CD14-positive monocyte (primary cell): ENCODE measurements around the gene DAD1. TPM values are rescaled to one million over a fixed set of nuclear protein-coding genes. Genes with fewer than 3 reads are reported as not detected.

ENCODE experiments used
- DNase-seq, 3 donors: peaks; one replicate each; pipeline ENCODE4 v3.0.0-alpha.2; 2011 to 2022
- H2AFZ ChIP-seq: 2 replicates; pipeline ENCODE4 v1.6.0; 2012; ENCODE audit warnings: mild to moderate bottlenecking, low read depth, low read length, inconsistent platforms; ENCODE audit not compliant: insufficient read depth, poor library complexity, severe bottlenecking
- H3K27ac ChIP-seq, 2 donors: 1 replicate in 1 of 2; 2 replicates in 1 of 2; pipeline ENCODE4 v1.5.1; 2012 to 2013; ENCODE audit warnings: low read length in 2 of 2, control low read depth in 1 of 2, inconsistent platforms in 1 of 2, low read depth in 1 of 2, mild to moderate bottlenecking in 1 of 2
- H3K27me3 ChIP-seq, 2 donors: one replicate each; pipeline versions ENCODE4 v1.6.0 to v1.6.1; 2011 to 2013; ENCODE audit warnings: low read length in 2 of 2; ENCODE audit not compliant: control insufficient read depth in 2 of 2, insufficient read depth in 2 of 2
- H3K36me3 ChIP-seq, 2 donors: replicated peaks in 1 of 2; 1 replicate in 1 of 2; 2 replicates in 1 of 2; pipeline versions ENCODE4 v1.5.1 to v1.6.1; 2012 to 2013; ENCODE audit warnings: low read length in 2 of 2, control low read depth in 1 of 2, inconsistent platforms in 1 of 2, mild to moderate bottlenecking in 1 of 2; ENCODE audit not compliant: insufficient read depth in 2 of 2, control insufficient read depth in 1 of 2
- H3K4me1 ChIP-seq, 2 donors: 1 replicate in 1 of 2; 2 replicates in 1 of 2; pipeline versions ENCODE4 v1.5.1 to v1.6.1; 2012 to 2013; ENCODE audit warnings: low read length in 2 of 2, control low read depth in 1 of 2, inconsistent platforms in 1 of 2, mild to moderate bottlenecking in 1 of 2, moderate library complexity in 1 of 2; ENCODE audit not compliant: insufficient read depth in 2 of 2, control insufficient read depth in 1 of 2
- H3K4me2 ChIP-seq: replicated peaks from 2 replicates; pipeline ENCODE3; 2012; ENCODE audit warnings: low read length, moderate library complexity, mild to moderate bottlenecking; ENCODE audit not compliant: poor library complexity, severe bottlenecking; ENCODE audit errors: extremely low read depth
- H3K4me3 ChIP-seq, 3 experiments: fragments of 200-600 bp in 1 of 3; sonication (generic) in 1 of 3; replicated peaks in 1 of 3; 1 replicate in 2 of 3; 2 replicates in 1 of 3; pipeline ENCODE4 v1.5.1; 2011 to 2013; ENCODE audit warnings: low read length in 3 of 3, mild to moderate bottlenecking in 3 of 3, control low read depth in 2 of 3, low read depth in 2 of 3, inconsistent platforms in 1 of 3, moderate library complexity in 1 of 3
- H3K79me2 ChIP-seq: 2 replicates; pipeline ENCODE4 v1.6.0; 2012; ENCODE audit warnings: mild to moderate bottlenecking, control low read depth, inconsistent platforms, low read length, moderate library complexity; ENCODE audit not compliant: insufficient read depth
- H3K9ac ChIP-seq: 2 replicates; pipeline ENCODE4 v1.6.0; 2017; ENCODE audit warnings: low read length, mild to moderate bottlenecking; ENCODE audit not compliant: insufficient read depth, poor library complexity, severe bottlenecking
- H3K9me3 ChIP-seq, 2 donors: replicated peaks in 1 of 2; 1 replicate in 1 of 2; 2 replicates in 1 of 2; pipeline versions ENCODE4 v1.5.1 to v1.6.1; 2012 to 2013; ENCODE audit warnings: low read length in 2 of 2, control low read depth in 1 of 2; ENCODE audit not compliant: control insufficient read depth in 1 of 2, insufficient read depth in 1 of 2
- H4K20me1 ChIP-seq: 2 replicates; pipeline ENCODE4 v1.6.0; 2012; ENCODE audit warnings: mild to moderate bottlenecking, low read length, control low read depth, moderate library complexity; ENCODE audit not compliant: insufficient read depth
- H3K27ac Mint-ChIP-seq, 7 donors: one replicate each; pipeline ENCODE4 v1.8.0; 2020; ENCODE audit warnings: mild to moderate bottlenecking in 7 of 7, mixed read lengths in 7 of 7, moderate library complexity in 6 of 7, inconsistent platforms in 2 of 7
- H3K27me3 Mint-ChIP-seq, 3 donors: one replicate each; pipeline ENCODE4 v1.8.0; 2021 to 2022; ENCODE audit warnings: low read depth in 3 of 3, mild to moderate bottlenecking in 3 of 3, mixed read lengths in 3 of 3, moderate library complexity in 3 of 3, inconsistent platforms in 1 of 3
- H3K36me3 Mint-ChIP-seq, 2 donors: one replicate each; pipeline ENCODE4 v1.8.0; 2020; ENCODE audit warnings: mixed read lengths in 2 of 2, inconsistent platforms in 1 of 2, mild to moderate bottlenecking in 1 of 2
- H3K4me1 Mint-ChIP-seq: one replicate; pipeline ENCODE4 v1.8.0; 2020; ENCODE audit warnings: mild to moderate bottlenecking, mixed read lengths
- H3K4me3 Mint-ChIP-seq, 2 donors: one replicate each; pipeline ENCODE4 v1.8.0; 2020; ENCODE audit warnings: mild to moderate bottlenecking in 2 of 2, mixed read lengths in 2 of 2, moderate library complexity in 1 of 2
- H3K9me3 Mint-ChIP-seq, 7 donors: one replicate each; pipeline ENCODE4 v1.8.0; 2020 to 2022; ENCODE audit warnings: mixed read lengths in 7 of 7, mild to moderate bottlenecking in 6 of 7, moderate library complexity in 6 of 7, inconsistent platforms in 2 of 7
- CTCF ChIP-seq: fragments of 200-600 bp; IDR thresholded peaks from one replicate; pipeline ENCODE4 v1.8.0; 2022; ENCODE audit warnings: antibody characterized with exemption, mild to moderate bottlenecking
- WGBS: methylation state at CpG from one replicate; pipeline ENCODE4 v1.1.5; 2013; ENCODE audit warnings: missing lambda C conversion rate; ENCODE audit not compliant: insufficient coverage; 5-methylcytosine and 5-hydroxymethylcytosine counted together
- intact Hi-C, 2 donors: fragments of 100-400 bp; cut with micrococcal nuclease; formaldehyde crosslinking; loops; one replicate each; pipeline versions ENCODE4 v1.15.0 to v1.15.1; 2023
- polyA plus RNA-seq, 3 donors: library from polyadenylated mRNA; depleted of rRNA in 1 of 3; unstranded in 2 of 3; stranded (reverse) in 1 of 3; fragments of 300-500 nt in 2 of 3; fragments of >200 nt in 1 of 3; fragmentation: Illumina TruSeq in 2 of 3; gene quantifications; 1 replicate in 2 of 3; 2 replicates in 1 of 3; pipeline ENCODE4 v1.2.3, GENCODE V29; 2012 to 2021

DAD1 gene
- polyA plus RNA-seq, 3 donors = 126 to 444 (median 440) TPM

GRCh38 chr14:22579236-22579635 lies 9.8 kb downstream of the DAD1 start:
- Mint-ChIP-seq H3K9me3 (peaks cover 0 to 2% (median 0%) of the 10 kb centered on the region in 7 donors), H3K27me3 (no peaks in the 10 kb centered on the region)
- 96% methylated on average over 2 of the region's 2 CpGs for WGBS

GRCh38 chr14:22577334-22577908 lies 11.6 kb downstream of the DAD1 start:
- intact Hi-C loops = no loop called here
- no peak for TF ChIP-seq CTCF
- H3K79me2 ChIP-seq = peaks cover 47% of the 10 kb centered on the region
- no peak for DNase-seq
- H3K27ac Mint-ChIP-seq = peak overlapping the region in 1 of 7 donors; percentile 47
- no peaks in the 10 kb centered on the region for H3K4me1 ChIP-seq
- no peak overlapping the region for H2AFZ ChIP-seq
- H3K4me3 ChIP-seq = no peak overlapping the region
- peaks cover 34 to 66% of the 10 kb centered on the region in 2 donors for H3K36me3 Mint-ChIP-seq
- H3K27me3 ChIP-seq = no peaks in the 10 kb centered on the region
- H3K9me3 ChIP-seq = no peaks in the 10 kb centered on the region
- peaks cover 0 to 2% (median 0%) of the 10 kb centered on the region in 7 donors for H3K9me3 Mint-ChIP-seq
- no peak overlapping the region for H3K4me2 ChIP-seq
- H3K27ac ChIP-seq = no peak overlapping the region
- no peak overlapping the region for H3K4me3 Mint-ChIP-seq
- peaks cover 28 to 43% of the 10 kb centered on the region in 2 donors for H3K36me3 ChIP-seq
- H3K9ac ChIP-seq = no peak overlapping the region
- no CpG with 5 or more reads among the region's 6 CpGs for WGBS
- H3K27me3 Mint-ChIP-seq = no peaks in the 10 kb centered on the region
- peaks cover 22% of the 10 kb centered on the region for H4K20me1 ChIP-seq
- peaks cover 5% of the 10 kb centered on the region for H3K4me1 Mint-ChIP-seq

More at GRCh38 chr14:22579236-22579635, 9.8 kb downstream of the DAD1 start:
- Histone ChIP-seq H3K79me2 (peaks cover 60% of the 10 kb centered on the region), H4K20me1 (peaks cover 31% of the 10 kb centered on the region), H3K4me3 (no peak overlapping the region), H3K27ac (no peak overlapping the region), H3K4me1 (peaks cover 0 to 8% of the 10 kb centered on the region in 2 donors), H3K9me3 (no peaks in the 10 kb centered on the region), H3K27me3 (no peaks in the 10 kb centered on the region), H3K36me3 (peaks cover 15 to 34% of the 10 kb centered on the region in 2 donors), H3K4me2 (no peak overlapping the region), H2AFZ (no peak overlapping the region), H3K9ac (no peak overlapping the region)
- DNase-seq = no peak
- no peak for TF ChIP-seq CTCF
- intact Hi-C loops = no loop called here
- Mint-ChIP-seq H3K27ac (peak overlapping the region in 1 of 7 donors; percentile 10), H3K4me3 (no peak overlapping the region), H3K4me1 (peaks cover 15% of the 10 kb centered on the region), H3K36me3 (peaks cover 22 to 62% of the 10 kb centered on the region in 2 donors)
